SH-SY5Y (cell line): Measurements from ENCODE around the gene OPA3.

Experiments
- GATA2 ChIP-seq: IDR thresholded peaks from 2 replicates; pipeline ENCODE4 v1.6.1; 2011; ENCODE audit warnings: mild to moderate bottlenecking, low read depth, low read length
- GATA3 ChIP-seq: IDR thresholded peaks from 2 replicates; pipeline ENCODE4 v1.6.1; 2011; ENCODE audit warnings: low read depth, mild to moderate bottlenecking, low read length, moderate library complexity

- TF ChIP-seq GATA2 (no peak), GATA3 (no peak)
These were observed 77.4 kb downstream of the OPA3 start, which contains the start of gene VASP for GRCh38 chr19:45506989-45507871.
